HG03196 (cell line): ENCODE data around the gene OR4C16.

ENCODE experiments used
- ATAC-seq: cut with Tn5 transposase; IDR thresholded peaks from one replicate; pipeline ENCODE4 v1.9.1; 2021; ENCODE audit not compliant: unreplicated experiment

The OR4C16 gene

DNA sequence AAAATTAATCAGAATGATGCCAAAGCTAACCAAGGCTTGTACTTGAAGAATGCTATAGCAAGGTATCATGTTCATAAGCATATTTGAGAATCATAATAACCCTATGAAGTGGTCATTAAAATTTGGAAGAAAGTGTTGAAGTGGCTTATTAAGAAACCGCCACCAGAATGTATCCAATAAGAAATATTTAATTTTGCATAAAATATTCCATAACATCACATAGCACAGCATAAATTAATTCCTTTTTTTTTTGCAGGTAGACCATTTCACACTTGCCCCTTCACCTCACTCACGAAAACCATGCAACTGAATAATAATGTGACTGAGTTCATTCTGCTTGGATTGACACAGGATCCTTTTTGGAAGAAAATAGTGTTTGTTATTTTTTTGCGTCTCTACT lies at the start of gene OR4C16:
OR4C16 (plus strand) TSS at position 301 of the 400 bp plus-strand sequence; CDS start at position 301, 0 bp downstream.
- ATAC-seq, result no peak

DNA sequence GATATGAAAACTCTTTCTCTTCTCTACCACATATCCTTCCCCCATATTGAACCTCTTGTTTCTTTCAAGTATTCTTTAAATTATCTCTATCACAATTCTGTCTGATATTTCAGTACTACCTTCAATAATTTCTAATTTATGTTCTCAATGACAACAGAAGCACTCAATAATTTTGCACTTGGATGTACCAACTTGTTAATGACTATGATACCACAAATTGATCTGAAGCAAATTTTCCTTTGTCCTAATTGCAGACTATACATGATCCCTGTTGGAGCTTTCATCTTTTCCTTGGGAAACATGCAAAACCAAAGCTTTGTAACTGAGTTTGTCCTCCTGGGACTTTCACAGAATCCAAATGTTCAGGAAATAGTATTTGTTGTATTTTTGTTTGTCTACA lies 17.8 kb upstream of the OR4C16 start, which contains the start of gene OR4C15:
OR4C15 (plus strand) TSS at position 301 of the 400 bp plus-strand sequence; CDS start at position 301, 0 bp downstream.
- ATAC-seq, result no peak

- peak; percentile 78 for ATAC-seq
Measured at GRCh38 chr11:55572548-55572947, 620 bp downstream of the OR4C16 start.

DNA sequence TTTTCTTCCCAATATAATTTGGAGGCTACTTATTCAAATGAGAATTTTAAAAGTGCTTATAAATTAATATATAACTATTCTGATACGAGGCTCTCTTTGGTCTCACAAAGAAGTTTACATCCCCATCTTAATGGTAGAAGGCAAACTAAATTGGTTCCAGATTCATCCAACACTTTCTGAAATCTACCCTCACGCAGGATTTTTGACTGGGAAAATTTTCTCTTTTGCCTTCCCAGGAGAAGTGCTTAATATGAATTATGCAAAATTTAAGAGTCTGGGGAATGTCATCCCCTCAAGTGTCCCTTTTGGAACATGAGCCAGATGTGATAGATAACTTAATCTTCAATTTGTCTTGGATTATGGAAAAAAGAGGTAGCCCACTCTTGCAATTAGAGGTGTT lies 35.6 kb downstream of the OR4C16 start, which contains the start of gene OR4C11:
OR4C11 (minus strand) TSS at position 101 of the 400 bp plus-strand sequence. CDS start 3,272 bp downstream, outside the sequence.
- no peak for ATAC-seq
